ENCODE results near the gene CHST6.
"Not testable (repeated sequence)": the region's sequence is repeated elsewhere in the genome, so short reads cannot be mapped to it uniquely, and the experiment has no call there.

DNA sequence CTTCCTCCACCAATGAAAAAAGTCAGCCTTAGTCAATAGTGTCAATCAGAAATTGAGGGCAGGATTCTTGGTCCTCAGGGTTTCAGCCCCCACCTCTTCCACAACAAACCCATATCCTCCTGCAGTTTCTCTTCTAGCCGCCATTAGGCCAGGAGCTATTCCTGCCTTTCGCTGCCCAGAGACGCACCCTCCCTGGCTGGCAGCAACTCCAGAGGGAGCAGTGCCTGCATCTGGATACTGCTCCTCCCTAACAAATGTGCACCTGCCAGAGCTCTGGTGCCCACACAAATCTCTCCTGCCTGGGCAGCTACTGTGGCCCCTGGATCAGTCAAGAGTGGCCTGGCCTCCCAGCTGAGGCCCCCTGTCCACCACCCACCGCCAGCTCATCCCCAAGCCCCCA is 38.8 kb downstream of the CHST6 start:
- not testable (repeated sequence) for TF ChIP-seq CTCF (conservative IDR thresholded peaks at IDR 0.05); EZH2 (IDR thresholded peaks at IDR 0.05; ENCODE audit: low read depth)

Data from PC-9 (cell line).